ENCODE measurements around the gene YWHAB. TPM values are rescaled to one million over a fixed set of nuclear protein-coding genes. Genes with fewer than 3 reads are reported as not detected.

YWHAB gene
- total RNA-seq, 1 experiment from 2014 or later, result 216 TPM

DNA sequence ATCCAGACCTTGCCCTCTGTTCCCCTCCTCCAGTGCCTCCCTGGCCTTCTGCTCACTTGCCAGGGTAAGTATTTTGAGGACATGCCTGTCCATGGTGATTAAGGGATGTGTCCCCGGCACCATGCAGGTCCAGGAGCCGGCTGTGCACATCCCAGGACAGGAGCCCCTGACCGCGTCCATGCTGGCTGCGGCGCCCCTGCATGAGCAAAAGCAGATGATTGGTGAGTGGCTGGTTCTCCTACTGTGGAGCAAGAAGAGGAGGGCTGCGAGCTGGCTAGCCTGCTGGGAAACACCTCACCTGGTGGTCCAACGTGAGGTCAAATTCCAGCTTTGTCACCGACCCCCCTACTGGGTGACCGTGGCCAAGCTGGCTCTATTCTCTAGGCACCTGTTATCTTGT is 51.0 kb downstream of the YWHAB start:
- ATAC-seq (no peak), DNase-seq (ENCODE audit: low spot score) (no peak)
- no peaks in the 10 kb centered on the region for H3K27me3 Mint-ChIP-seq (ENCODE audit: low read depth)
- ChIA-PET POLR2A (no interaction called here), CTCF (interaction anchor here (1.1 kb wide), 1 partner anchor 24 kb away, joined by 3 read pairs; the partner anchor contains the start of gene TOMM34)
- H3K4me1 Mint-ChIP-seq, result no peaks in the 10 kb centered on the region
- no peak overlapping the region for H3K4me3 Mint-ChIP-seq
- H3K36me3 Mint-ChIP-seq, result peaks cover 69% of the 10 kb centered on the region
- H3K9me3 Mint-ChIP-seq, result no peaks in the 10 kb centered on the region
- TF ChIP-seq CREM (CRISPR knock-in tag; IDR thresholded peaks at IDR 0.05) (no peak), ZBTB21 (CRISPR knock-in tag; IDR thresholded peaks at IDR 0.05; ENCODE audit: borderline replicate concordance) (no peak), PREB (CRISPR knock-in tag; IDR thresholded peaks at IDR 0.05; ENCODE audit: borderline replicate concordance) (no peak), TCF7 (CRISPR knock-in tag; IDR thresholded peaks at IDR 0.05; ENCODE audit: low read depth) (no peak), MLX (CRISPR knock-in tag; IDR thresholded peaks at IDR 0.05) (no peak), CDX4 (CRISPR knock-in tag; IDR thresholded peaks at IDR 0.05; ENCODE audit: borderline replicate concordance) (no peak), ATF2 (CRISPR knock-in tag; IDR thresholded peaks at IDR 0.05; ENCODE audit: borderline replicate concordance, low read depth) (no peak), JAZF1 (CRISPR knock-in tag; IDR thresholded peaks at IDR 0.05) (no peak), ZNF263 (CRISPR knock-in tag; IDR thresholded peaks at IDR 0.05; ENCODE audit: low read depth) (no peak), NFATC4 (CRISPR knock-in tag; IDR thresholded peaks at IDR 0.05) (no peak), ETV6 (CRISPR knock-in tag; IDR thresholded peaks at IDR 0.05) (no peak), ESRRA (CRISPR knock-in tag; IDR thresholded peaks at IDR 0.05; ENCODE audit: borderline replicate concordance) (no peak), RORB (CRISPR knock-in tag; IDR thresholded peaks at IDR 0.05) (no peak), MAX (CRISPR knock-in tag; IDR thresholded peaks at IDR 0.05) (no peak), FOXJ3 (CRISPR knock-in tag; IDR thresholded peaks at IDR 0.05; ENCODE audit: borderline replicate concordance) (no peak)
- TF ChIP-seq, protein P1, sequence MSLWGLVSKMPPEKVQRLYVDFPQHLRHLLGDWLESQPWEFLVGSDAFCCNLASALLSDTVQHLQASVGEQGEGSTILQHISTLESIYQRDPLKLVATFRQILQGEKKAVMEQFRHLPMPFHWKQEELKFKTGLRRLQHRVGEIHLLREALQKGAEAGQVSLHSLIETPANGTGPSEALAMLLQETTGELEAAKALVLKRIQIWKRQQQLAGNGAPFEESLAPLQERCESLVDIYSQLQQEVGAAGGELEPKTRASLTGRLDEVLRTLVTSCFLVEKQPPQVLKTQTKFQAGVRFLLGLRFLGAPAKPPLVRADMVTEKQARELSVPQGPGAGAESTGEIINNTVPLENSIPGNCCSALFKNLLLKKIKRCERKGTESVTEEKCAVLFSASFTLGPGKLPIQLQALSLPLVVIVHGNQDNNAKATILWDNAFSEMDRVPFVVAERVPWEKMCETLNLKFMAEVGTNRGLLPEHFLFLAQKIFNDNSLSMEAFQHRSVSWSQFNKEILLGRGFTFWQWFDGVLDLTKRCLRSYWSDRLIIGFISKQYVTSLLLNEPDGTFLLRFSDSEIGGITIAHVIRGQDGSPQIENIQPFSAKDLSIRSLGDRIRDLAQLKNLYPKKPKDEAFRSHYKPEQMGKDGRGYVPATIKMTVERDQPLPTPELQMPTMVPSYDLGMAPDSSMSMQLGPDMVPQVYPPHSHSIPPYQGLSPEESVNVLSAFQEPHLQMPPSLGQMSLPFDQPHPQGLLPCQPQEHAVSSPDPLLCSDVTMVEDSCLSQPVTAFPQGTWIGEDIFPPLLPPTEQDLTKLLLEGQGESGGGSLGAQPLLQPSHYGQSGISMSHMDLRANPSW (CRISPR knock-in tag; conservative IDR thresholded peaks at IDR 0.05; ENCODE audit: low read depth), result no peak
- TF ChIP-seq, protein P2, sequence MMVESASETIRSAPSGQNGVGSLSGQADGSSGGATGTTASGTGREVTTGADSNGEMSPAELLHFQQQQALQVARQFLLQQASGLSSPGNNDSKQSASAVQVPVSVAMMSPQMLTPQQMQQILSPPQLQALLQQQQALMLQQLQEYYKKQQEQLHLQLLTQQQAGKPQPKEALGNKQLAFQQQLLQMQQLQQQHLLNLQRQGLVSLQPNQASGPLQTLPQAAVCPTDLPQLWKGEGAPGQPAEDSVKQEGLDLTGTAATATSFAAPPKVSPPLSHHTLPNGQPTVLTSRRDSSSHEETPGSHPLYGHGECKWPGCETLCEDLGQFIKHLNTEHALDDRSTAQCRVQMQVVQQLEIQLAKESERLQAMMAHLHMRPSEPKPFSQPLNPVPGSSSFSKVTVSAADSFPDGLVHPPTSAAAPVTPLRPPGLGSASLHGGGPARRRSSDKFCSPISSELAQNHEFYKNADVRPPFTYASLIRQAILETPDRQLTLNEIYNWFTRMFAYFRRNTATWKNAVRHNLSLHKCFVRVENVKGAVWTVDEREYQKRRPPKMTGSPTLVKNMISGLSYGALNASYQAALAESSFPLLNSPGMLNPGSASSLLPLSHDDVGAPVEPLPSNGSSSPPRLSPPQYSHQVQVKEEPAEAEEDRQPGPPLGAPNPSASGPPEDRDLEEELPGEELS (CRISPR knock-in tag; IDR thresholded peaks at IDR 0.05), result no peak
- TF ChIP-seq, protein P3, sequence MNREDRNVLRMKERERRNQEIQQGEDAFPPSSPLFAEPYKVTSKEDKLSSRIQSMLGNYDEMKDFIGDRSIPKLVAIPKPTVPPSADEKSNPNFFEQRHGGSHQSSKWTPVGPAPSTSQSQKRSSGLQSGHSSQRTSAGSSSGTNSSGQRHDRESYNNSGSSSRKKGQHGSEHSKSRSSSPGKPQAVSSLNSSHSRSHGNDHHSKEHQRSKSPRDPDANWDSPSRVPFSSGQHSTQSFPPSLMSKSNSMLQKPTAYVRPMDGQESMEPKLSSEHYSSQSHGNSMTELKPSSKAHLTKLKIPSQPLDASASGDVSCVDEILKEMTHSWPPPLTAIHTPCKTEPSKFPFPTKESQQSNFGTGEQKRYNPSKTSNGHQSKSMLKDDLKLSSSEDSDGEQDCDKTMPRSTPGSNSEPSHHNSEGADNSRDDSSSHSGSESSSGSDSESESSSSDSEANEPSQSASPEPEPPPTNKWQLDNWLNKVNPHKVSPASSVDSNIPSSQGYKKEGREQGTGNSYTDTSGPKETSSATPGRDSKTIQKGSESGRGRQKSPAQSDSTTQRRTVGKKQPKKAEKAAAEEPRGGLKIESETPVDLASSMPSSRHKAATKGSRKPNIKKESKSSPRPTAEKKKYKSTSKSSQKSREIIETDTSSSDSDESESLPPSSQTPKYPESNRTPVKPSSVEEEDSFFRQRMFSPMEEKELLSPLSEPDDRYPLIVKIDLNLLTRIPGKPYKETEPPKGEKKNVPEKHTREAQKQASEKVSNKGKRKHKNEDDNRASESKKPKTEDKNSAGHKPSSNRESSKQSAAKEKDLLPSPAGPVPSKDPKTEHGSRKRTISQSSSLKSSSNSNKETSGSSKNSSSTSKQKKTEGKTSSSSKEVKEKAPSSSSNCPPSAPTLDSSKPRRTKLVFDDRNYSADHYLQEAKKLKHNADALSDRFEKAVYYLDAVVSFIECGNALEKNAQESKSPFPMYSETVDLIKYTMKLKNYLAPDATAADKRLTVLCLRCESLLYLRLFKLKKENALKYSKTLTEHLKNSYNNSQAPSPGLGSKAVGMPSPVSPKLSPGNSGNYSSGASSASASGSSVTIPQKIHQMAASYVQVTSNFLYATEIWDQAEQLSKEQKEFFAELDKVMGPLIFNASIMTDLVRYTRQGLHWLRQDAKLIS (CRISPR knock-in tag; IDR thresholded peaks at IDR 0.05; ENCODE audit: borderline replicate concordance), result no peak
- no peak overlapping the region for H3K27ac Mint-ChIP-seq

Data from WTC11 (cell line).